ENCODE data around the gene PDPK1. TPM values are rescaled to one million over a fixed set of nuclear protein-coding genes. Genes with fewer than 3 reads are reported as not detected.

PDPK1 gene
- polyA plus RNA-seq, 1 experiment: 25.0 TPM

- H3K4me3 ChIP-seq (ENCODE audit: low read depth, low read length): no peak overlapping the region
- no peaks in the 10 kb centered on the region for H3K27me3 ChIP-seq (ENCODE audit: control insufficient read depth, insufficient read depth, low read length)
- TF ChIP-seq CTCF (IDR thresholded peaks at IDR 0.05; ENCODE audit: insufficient read depth, low read depth, low read length): no peak
- H3K36me3 ChIP-seq (ENCODE audit: control insufficient read depth, insufficient read depth, low read length): peaks cover 33% of the 10 kb centered on the region
- POLR2A ChIA-PET: no interaction called here
- CTCF ChIA-PET: interaction anchor here (0.6 to 3.2 kb wide), 2 partner anchors 8 to 150 kb away, joined by 3 to 19 read pairs; no protein-coding TSS in a partner anchor
- DNase-seq (ENCODE audit: low read depth): no peak
Measured at GRCh38 chr16:2493605-2494004, 44.2 kb upstream of the PDPK1 start.

GRCh38 chr16:2494616-2495015, 43.2 kb upstream of the PDPK1 start:
- DNase-seq (ENCODE audit: low read depth): no peak
- POLR2A ChIA-PET: no interaction called here
- no peaks in the 10 kb centered on the region for H3K27me3 ChIP-seq (ENCODE audit: control insufficient read depth, insufficient read depth, low read length)
- H3K36me3 ChIP-seq (ENCODE audit: control insufficient read depth, insufficient read depth, low read length): peaks cover 38% of the 10 kb centered on the region
- no peak for TF ChIP-seq CTCF (IDR thresholded peaks at IDR 0.05; ENCODE audit: insufficient read depth, low read depth, low read length)
- no peak overlapping the region for H3K4me3 ChIP-seq (ENCODE audit: low read depth, low read length)
- CTCF ChIA-PET: interaction anchor here (0.6 kb wide), 1 partner anchor 135 kb away, joined by 3 read pairs; no protein-coding TSS in a partner anchor

- POLR2A ChIA-PET: no interaction called here
- H3K4me3 ChIP-seq (ENCODE audit: low read depth, low read length): no peak overlapping the region
- TF ChIP-seq CTCF (IDR thresholded peaks at IDR 0.05; ENCODE audit: insufficient read depth, low read depth, low read length): no peak
- CTCF ChIA-PET: no interaction called here
- DNase-seq (ENCODE audit: low read depth): no peak
- no peaks in the 10 kb centered on the region for H3K27me3 ChIP-seq (ENCODE audit: control insufficient read depth, insufficient read depth, low read length)
- H3K36me3 ChIP-seq (ENCODE audit: control insufficient read depth, insufficient read depth, low read length): peaks cover 41% of the 10 kb centered on the region
Measured at GRCh38 chr16:2495041-2495440, 42.8 kb upstream of the PDPK1 start.

- Histone ChIP-seq H3K36me3 (ENCODE audit: control insufficient read depth, insufficient read depth, low read length) (peaks cover 36% of the 10 kb centered on the region), H3K4me3 (ENCODE audit: low read depth, low read length) (no peak overlapping the region), H3K27me3 (ENCODE audit: control insufficient read depth, insufficient read depth, low read length) (no peaks in the 10 kb centered on the region)
- no peak for DNase-seq (ENCODE audit: low read depth)
- no peak for TF ChIP-seq CTCF (IDR thresholded peaks at IDR 0.05; ENCODE audit: insufficient read depth, low read depth, low read length)
- ChIA-PET CTCF (interaction anchor here (1.6 to 1.9 kb wide), 2 partner anchors 66 to 156 kb away, joined by 5 to 6 read pairs; partner anchors contain the start of gene ABCA3), POLR2A (no interaction called here)
Measured at GRCh38 chr16:2496223-2497115, 41.4 kb upstream of the PDPK1 start.

GRCh38 chr16:2497116-2497630, 40.6 kb upstream of the PDPK1 start:
- TF ChIP-seq CTCF (IDR thresholded peaks at IDR 0.05; ENCODE audit: insufficient read depth, low read depth, low read length): no peak
- peaks cover 36% of the 10 kb centered on the region for H3K36me3 ChIP-seq (ENCODE audit: control insufficient read depth, insufficient read depth, low read length)
- no peak overlapping the region for H3K4me3 ChIP-seq (ENCODE audit: low read depth, low read length)
- DNase-seq (ENCODE audit: low read depth): no peak
- POLR2A ChIA-PET: no interaction called here
- H3K27me3 ChIP-seq (ENCODE audit: control insufficient read depth, insufficient read depth, low read length): no peaks in the 10 kb centered on the region
- CTCF ChIA-PET: interaction anchor here (1.6 to 1.9 kb wide), 2 partner anchors 67 to 157 kb away, joined by 5 to 6 read pairs; partner anchors contain the start of gene ABCA3
